Sigmoid colon (tissue), 7 donors: ENCODE data around the gene GRID1. TPM values are rescaled to one million over a fixed set of nuclear protein-coding genes. Genes with fewer than 3 reads are reported as not detected.

Experiments used
- DNase-seq: peaks from one replicate; pipeline ENCODE4 v3.0.0-alpha.2; 2019
- H3K27ac ChIP-seq, 4 donors: fragments of 200-600 bp; sonication (generic); one replicate each; pipeline ENCODE4 v1.5.1; 2016 to 2019; ENCODE audit warnings: mild to moderate bottlenecking in 1 of 4
- H3K27me3 ChIP-seq, 3 donors: fragments of 200-600 bp; sonication (generic); one replicate each; pipeline ENCODE4 v1.5.1; 2019; ENCODE audit warnings: mild to moderate bottlenecking in 1 of 3
- H3K36me3 ChIP-seq, 4 donors: fragments of 200-600 bp; sonication (generic); one replicate each; pipeline ENCODE4 v1.5.1; 2016 to 2019
- H3K4me1 ChIP-seq, 4 donors: fragments of 200-600 bp; sonication (generic); one replicate each; pipeline ENCODE4 v1.5.1; 2017 to 2019
- H3K4me3 ChIP-seq, 4 donors: fragments of 200-600 bp; sonication (generic); one replicate each; pipeline ENCODE4 v1.5.1; 2017 to 2019; ENCODE audit warnings: mild to moderate bottlenecking in 2 of 4, moderate library complexity in 1 of 4
- H3K9me3 ChIP-seq, 4 donors: fragments of 200-600 bp in 3 of 4; sonication (generic) in 3 of 4; one replicate each; pipeline versions ENCODE4 v1.5.1 to v1.6.1; 2013 to 2019
- EP300 ChIP-seq, 4 donors: sonication (generic); formaldehyde crosslinking; IDR thresholded peaks; one replicate each; pipeline ENCODE4 v1.6.1; 2017; ENCODE audit warnings: antibody characterized with exemption in 4 of 4
- POLR2A ChIP-seq, 2 donors: fragments of 450-650 bp; IDR thresholded peaks; one replicate each; pipeline ENCODE4 v1.6.1; 2016; ENCODE audit warnings: antibody characterized with exemption in 2 of 2, mild to moderate bottlenecking in 2 of 2, moderate library complexity in 2 of 2
- POLR2AphosphoS5 ChIP-seq, 4 donors: sonication (generic); formaldehyde crosslinking; IDR thresholded peaks; one replicate each; pipeline ENCODE4 v1.6.1; 2017; ENCODE audit warnings: antibody characterized with exemption in 4 of 4
- WGBS, 2 donors: extraction: QIAGEN DNeasy Blood & Tissue Kit; methylation state at CpG; one replicate each; pipeline ENCODE4 v1.1.7; 2013; 5-methylcytosine and 5-hydroxymethylcytosine counted together
- intact Hi-C: fragments of 100-400 bp; cut with DNase I; formaldehyde crosslinking; loops from one replicate; pipeline ENCODE4 v1.15.1; 2023
- polyA plus RNA-seq, 3 donors: library from polyadenylated mRNA; stranded (reverse); fragments of 200-250 nt; gene quantifications; one replicate each; pipeline ENCODE4 v1.2.3, GENCODE V29; 2013
- total RNA-seq, 4 donors: library from RNA; depleted of rRNA; stranded (reverse); fragments of >200 nt; gene quantifications; one replicate each; pipeline ENCODE4 v1.1.0, GENCODE V29; 2016
- TF ChIP-seq, protein P1 (sequence below), 4 experiments: fragments of 450-650 bp in 3 of 4; fragments of 200-600 bp in 1 of 4; IDR thresholded peaks; one replicate each; pipeline ENCODE4 v1.5.1; 2016 to 2019; ENCODE audit warnings: antibody characterized with exemption in 4 of 4, mild to moderate bottlenecking in 3 of 4, moderate library complexity in 2 of 4
- donor health status: healthy with polysubstance abuse.
- donor health status: Bipolar disorder and iron deficiency.
- donor health status: healthy.

The GRID1 gene
- total and polyA plus RNA-seq, 7 donors: 0.66 to 4.7 (median 1.1) TPM; not detected in 2

GRCh38 chr10:85665681-85666080 is 700.9 kb downstream of the GRID1 start:
- no peak overlapping the region for H3K27ac ChIP-seq
- WGBS, 2 donors: 77 to 79% methylated on average over 6 of the region's 6 CpGs
- intact Hi-C loops: no loop called here
- no peaks in the 10 kb centered on the region for H3K9me3 ChIP-seq
- no peaks in the 10 kb centered on the region for H3K36me3 ChIP-seq
- no peaks in the 10 kb centered on the region for H3K4me1 ChIP-seq
- TF ChIP-seq POLR2A (IDR thresholded peaks at IDR 0.05): no peak
- TF ChIP-seq EP300 (IDR thresholded peaks at IDR 0.05): no peak
- TF ChIP-seq, protein P1, sequence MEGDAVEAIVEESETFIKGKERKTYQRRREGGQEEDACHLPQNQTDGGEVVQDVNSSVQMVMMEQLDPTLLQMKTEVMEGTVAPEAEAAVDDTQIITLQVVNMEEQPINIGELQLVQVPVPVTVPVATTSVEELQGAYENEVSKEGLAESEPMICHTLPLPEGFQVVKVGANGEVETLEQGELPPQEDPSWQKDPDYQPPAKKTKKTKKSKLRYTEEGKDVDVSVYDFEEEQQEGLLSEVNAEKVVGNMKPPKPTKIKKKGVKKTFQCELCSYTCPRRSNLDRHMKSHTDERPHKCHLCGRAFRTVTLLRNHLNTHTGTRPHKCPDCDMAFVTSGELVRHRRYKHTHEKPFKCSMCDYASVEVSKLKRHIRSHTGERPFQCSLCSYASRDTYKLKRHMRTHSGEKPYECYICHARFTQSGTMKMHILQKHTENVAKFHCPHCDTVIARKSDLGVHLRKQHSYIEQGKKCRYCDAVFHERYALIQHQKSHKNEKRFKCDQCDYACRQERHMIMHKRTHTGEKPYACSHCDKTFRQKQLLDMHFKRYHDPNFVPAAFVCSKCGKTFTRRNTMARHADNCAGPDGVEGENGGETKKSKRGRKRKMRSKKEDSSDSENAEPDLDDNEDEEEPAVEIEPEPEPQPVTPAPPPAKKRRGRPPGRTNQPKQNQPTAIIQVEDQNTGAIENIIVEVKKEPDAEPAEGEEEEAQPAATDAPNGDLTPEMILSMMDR (IDR thresholded peaks at IDR 0.05): no peak
- no peak for TF ChIP-seq POLR2AphosphoS5 (IDR thresholded peaks at IDR 0.05)
- no peaks in the 10 kb centered on the region for H3K27me3 ChIP-seq
- H3K4me3 ChIP-seq: no peak overlapping the region
- no peak for DNase-seq

DNA sequence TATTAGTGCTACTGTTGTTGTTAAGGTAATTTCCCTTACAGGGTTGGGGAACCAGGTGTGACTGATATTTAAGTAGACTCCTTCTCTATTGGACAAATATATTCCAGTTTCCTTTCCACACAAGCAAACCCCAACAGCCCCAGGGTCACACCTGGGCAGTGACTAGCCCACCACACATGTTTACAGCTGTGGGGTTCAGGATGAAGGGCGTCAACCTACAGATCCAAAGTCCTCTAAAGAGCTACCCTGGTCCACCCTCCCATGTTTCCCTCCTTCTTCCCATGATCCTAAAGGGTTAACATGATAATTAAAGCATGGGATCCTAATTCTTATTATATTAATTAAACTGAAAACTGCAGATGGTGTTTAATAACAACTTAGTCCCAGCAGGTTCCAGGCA is 701.5 kb downstream of the GRID1 start:
- DNase-seq: no peak
- no peaks in the 10 kb centered on the region for H3K36me3 ChIP-seq
- WGBS, 2 donors: 50 to 78% methylated on average over 1 of the region's 1 CpG
- intact Hi-C loops: no loop called here
- H3K9me3 ChIP-seq: no peaks in the 10 kb centered on the region
- TF ChIP-seq POLR2A (IDR thresholded peaks at IDR 0.05) (no peak), EP300 (IDR thresholded peaks at IDR 0.05) (no peak), POLR2AphosphoS5 (IDR thresholded peaks at IDR 0.05) (no peak)
- TF ChIP-seq, protein P1 (IDR thresholded peaks at IDR 0.05): no peak
- no peaks in the 10 kb centered on the region for H3K27me3 ChIP-seq
- no peaks in the 10 kb centered on the region for H3K4me1 ChIP-seq
- no peak overlapping the region for H3K27ac ChIP-seq
- no peak overlapping the region for H3K4me3 ChIP-seq

DNA sequence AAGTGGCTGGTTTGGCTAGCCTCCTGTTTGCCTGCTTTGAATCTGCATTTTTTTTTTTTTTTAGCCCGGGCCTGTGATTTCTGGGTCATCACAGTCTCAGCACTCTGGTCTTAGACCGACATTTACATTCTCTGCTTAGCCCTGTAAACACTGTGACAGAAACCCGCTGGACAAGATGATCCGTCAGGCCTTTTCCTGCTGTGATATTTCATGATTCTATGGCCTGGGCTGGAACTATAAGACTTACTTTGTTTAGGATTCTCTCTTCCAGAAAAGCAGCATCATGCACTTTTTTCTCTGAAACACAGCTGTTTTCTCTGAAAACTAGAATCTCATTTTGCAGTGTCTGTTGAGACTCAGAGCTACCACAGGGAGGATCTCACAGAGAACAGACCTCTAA is 705.5 kb downstream of the GRID1 start:
- DNase-seq: no peak
- no peak overlapping the region for H3K4me3 ChIP-seq
- H3K9me3 ChIP-seq: no peaks in the 10 kb centered on the region
- H3K27ac ChIP-seq: no peak overlapping the region
- no peaks in the 10 kb centered on the region for H3K27me3 ChIP-seq
- no peaks in the 10 kb centered on the region for H3K36me3 ChIP-seq
- WGBS, 2 donors: 50 to 66% methylated on average over 4 of the region's 4 CpGs
- intact Hi-C loops: no loop called here
- no peaks in the 10 kb centered on the region for H3K4me1 ChIP-seq
- TF ChIP-seq EP300 (IDR thresholded peaks at IDR 0.05): no peak
- TF ChIP-seq, protein P1 (IDR thresholded peaks at IDR 0.05): no peak
- TF ChIP-seq POLR2A (IDR thresholded peaks at IDR 0.05): no peak
- no peak for TF ChIP-seq POLR2AphosphoS5 (IDR thresholded peaks at IDR 0.05)

- 87 to 91% methylated on average over 1 of the region's 1 CpG for WGBS, 2 donors
- H3K4me3 ChIP-seq: no peak overlapping the region
- no peak for DNase-seq
- TF ChIP-seq, protein P1 (IDR thresholded peaks at IDR 0.05): no peak
- TF ChIP-seq POLR2A (IDR thresholded peaks at IDR 0.05) (no peak), EP300 (IDR thresholded peaks at IDR 0.05) (no peak)
- H3K36me3 ChIP-seq: no peaks in the 10 kb centered on the region
- H3K4me1 ChIP-seq: no peaks in the 10 kb centered on the region
- intact Hi-C loops: no loop called here
- H3K27ac ChIP-seq: no peak overlapping the region
- no peaks in the 10 kb centered on the region for H3K27me3 ChIP-seq
- no peaks in the 10 kb centered on the region for H3K9me3 ChIP-seq
Observed at GRCh38 chr10:85659331-85659730, 707.3 kb downstream of the GRID1 start.

- intact Hi-C loops: no loop called here
- H3K27ac ChIP-seq: no peak overlapping the region
- H3K4me3 ChIP-seq: no peak overlapping the region
- WGBS, 2 donors: 34 to 50% methylated on average over 3 of the region's 3 CpGs
- no peak for DNase-seq
- no peaks in the 10 kb centered on the region for H3K36me3 ChIP-seq
- H3K27me3 ChIP-seq: no peaks in the 10 kb centered on the region
- H3K4me1 ChIP-seq: no peaks in the 10 kb centered on the region
- TF ChIP-seq EP300 (IDR thresholded peaks at IDR 0.05): no peak
- TF ChIP-seq POLR2A (IDR thresholded peaks at IDR 0.05): no peak
- no peak for TF ChIP-seq POLR2AphosphoS5 (IDR thresholded peaks at IDR 0.05)
- TF ChIP-seq, protein P1 (IDR thresholded peaks at IDR 0.05): no peak
- H3K9me3 ChIP-seq: no peaks in the 10 kb centered on the region
Observed at GRCh38 chr10:85658518-85658917, 708.1 kb downstream of the GRID1 start.
